Glutamatergic neuron (in vitro differentiated cells): ENCODE results near the gene AMMECR1. TPM values are rescaled to one million over a fixed set of nuclear protein-coding genes. Genes with fewer than 3 reads are reported as not detected.

Experiments
- DNase-seq: peaks from one replicate; pipeline ENCODE4 v3.0.0; 2022
- H3K27ac Mint-ChIP-seq: one replicate; pipeline ENCODE4 v1.8.0; 2020; ENCODE audit warnings: mild to moderate bottlenecking, mixed read lengths, inconsistent platforms; ENCODE audit not compliant: unreplicated experiment
- H3K27me3 Mint-ChIP-seq: one replicate; pipeline ENCODE4 v1.8.0; 2020; ENCODE audit warnings: mild to moderate bottlenecking, moderate library complexity, mixed read lengths, inconsistent platforms; ENCODE audit not compliant: unreplicated experiment
- H3K36me3 Mint-ChIP-seq: one replicate; pipeline ENCODE4 v1.8.0; 2020; ENCODE audit warnings: mild to moderate bottlenecking, mixed read lengths, inconsistent platforms; ENCODE audit not compliant: unreplicated experiment
- H3K4me1 Mint-ChIP-seq: one replicate; pipeline ENCODE4 v1.8.0; 2020; ENCODE audit warnings: mild to moderate bottlenecking, low read depth, mixed read lengths, inconsistent platforms; ENCODE audit not compliant: unreplicated experiment
- H3K4me3 Mint-ChIP-seq: one replicate; pipeline ENCODE4 v1.8.0; 2020; ENCODE audit warnings: mild to moderate bottlenecking, mixed read lengths, inconsistent platforms; ENCODE audit not compliant: unreplicated experiment
- H3K9me3 Mint-ChIP-seq: one replicate; pipeline ENCODE4 v1.8.0; 2020; ENCODE audit warnings: mild to moderate bottlenecking, moderate library complexity, mixed read lengths, inconsistent platforms; ENCODE audit not compliant: unreplicated experiment
- total RNA-seq: library from RNA; stranded (reverse); fragmentation: NEBNext Ultra II Directional; extraction: Animal tissue kit (Norgen Biotek cat#: 25700); gene quantifications from one replicate; pipeline ENCODE4 v1.2.1, GENCODE V29; 2021; ENCODE audit not compliant: unreplicated experiment
- TF ChIP-seq, protein P1 (sequence below): fragments of 200-600 bp; sonication (generic); IDR thresholded peaks from one replicate; pipeline ENCODE4 v1.5.0; 2021; ENCODE audit not compliant: partially characterized antibody, unreplicated experiment

Gene AMMECR1
- total RNA-seq, 1 donor from 2014 or later, result 2.3 TPM

DNA sequence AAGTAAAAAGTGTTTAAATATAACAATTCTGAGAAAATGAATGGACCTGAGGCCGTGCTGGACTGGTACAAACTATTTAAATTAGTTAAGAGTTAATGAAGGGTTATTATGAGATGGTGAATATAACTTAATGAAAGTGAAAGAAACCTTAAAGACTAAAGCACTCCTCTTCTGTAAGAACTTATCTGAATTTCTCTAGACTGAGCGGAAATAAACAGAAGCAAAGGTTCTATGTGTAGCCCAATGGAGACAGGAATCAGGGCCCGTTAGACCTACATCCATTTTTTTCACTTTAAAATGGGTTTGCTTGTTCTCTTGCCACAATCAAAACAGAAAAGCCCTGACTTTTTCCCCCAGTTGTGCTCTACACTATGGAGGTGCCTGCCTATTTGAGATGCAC, 14.9 kb downstream of the AMMECR1 start:
- Mint-ChIP-seq H3K36me3 (no peaks in the 10 kb centered on the region), H3K9me3 (no peaks in the 10 kb centered on the region), H3K4me1 (no peaks in the 10 kb centered on the region), H3K27ac (no peak overlapping the region), H3K27me3 (no peaks in the 10 kb centered on the region), H3K4me3 (no peak overlapping the region)
- no peak for DNase-seq
- TF ChIP-seq, protein P1, sequence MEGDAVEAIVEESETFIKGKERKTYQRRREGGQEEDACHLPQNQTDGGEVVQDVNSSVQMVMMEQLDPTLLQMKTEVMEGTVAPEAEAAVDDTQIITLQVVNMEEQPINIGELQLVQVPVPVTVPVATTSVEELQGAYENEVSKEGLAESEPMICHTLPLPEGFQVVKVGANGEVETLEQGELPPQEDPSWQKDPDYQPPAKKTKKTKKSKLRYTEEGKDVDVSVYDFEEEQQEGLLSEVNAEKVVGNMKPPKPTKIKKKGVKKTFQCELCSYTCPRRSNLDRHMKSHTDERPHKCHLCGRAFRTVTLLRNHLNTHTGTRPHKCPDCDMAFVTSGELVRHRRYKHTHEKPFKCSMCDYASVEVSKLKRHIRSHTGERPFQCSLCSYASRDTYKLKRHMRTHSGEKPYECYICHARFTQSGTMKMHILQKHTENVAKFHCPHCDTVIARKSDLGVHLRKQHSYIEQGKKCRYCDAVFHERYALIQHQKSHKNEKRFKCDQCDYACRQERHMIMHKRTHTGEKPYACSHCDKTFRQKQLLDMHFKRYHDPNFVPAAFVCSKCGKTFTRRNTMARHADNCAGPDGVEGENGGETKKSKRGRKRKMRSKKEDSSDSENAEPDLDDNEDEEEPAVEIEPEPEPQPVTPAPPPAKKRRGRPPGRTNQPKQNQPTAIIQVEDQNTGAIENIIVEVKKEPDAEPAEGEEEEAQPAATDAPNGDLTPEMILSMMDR, result no peak

DNA sequence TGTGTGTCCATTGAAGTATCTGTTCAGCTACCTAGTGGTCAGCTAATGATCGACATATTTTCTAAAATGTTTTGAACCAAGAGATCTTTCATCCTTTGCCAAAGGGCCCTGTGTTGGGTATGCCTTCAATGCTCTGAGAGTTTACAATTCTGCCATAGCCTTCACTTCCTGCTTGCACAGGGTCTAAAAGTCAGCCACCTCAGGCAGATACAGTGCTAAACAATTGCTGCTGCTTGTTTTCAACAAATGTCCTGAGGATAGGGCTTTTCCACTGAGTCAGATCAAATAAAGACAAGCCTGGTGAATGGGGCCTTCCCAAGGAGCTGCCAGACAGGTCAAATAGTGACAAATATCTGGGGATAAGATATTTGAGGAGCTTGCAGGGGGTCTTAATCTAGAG, 16.7 kb downstream of the AMMECR1 start:
- Mint-ChIP-seq H3K27ac (no peak overlapping the region), H3K36me3 (no peaks in the 10 kb centered on the region), H3K4me1 (no peaks in the 10 kb centered on the region), H3K4me3 (no peak overlapping the region), H3K9me3 (peaks cover 3% of the 10 kb centered on the region), H3K27me3 (no peaks in the 10 kb centered on the region)
- TF ChIP-seq, protein P1, result no peak
- DNase-seq, result no peak

GRCh38 chrX:110294087-110294486, 23.8 kb downstream of the AMMECR1 start:
- H3K4me1 Mint-ChIP-seq, result no peaks in the 10 kb centered on the region
- no peaks in the 10 kb centered on the region for H3K27me3 Mint-ChIP-seq
- no peak overlapping the region for H3K4me3 Mint-ChIP-seq
- H3K9me3 Mint-ChIP-seq, result peaks cover 3% of the 10 kb centered on the region
- no peak for DNase-seq
- no peaks in the 10 kb centered on the region for H3K36me3 Mint-ChIP-seq
- H3K27ac Mint-ChIP-seq, result no peak overlapping the region
- TF ChIP-seq, protein P1, result no peak

DNA sequence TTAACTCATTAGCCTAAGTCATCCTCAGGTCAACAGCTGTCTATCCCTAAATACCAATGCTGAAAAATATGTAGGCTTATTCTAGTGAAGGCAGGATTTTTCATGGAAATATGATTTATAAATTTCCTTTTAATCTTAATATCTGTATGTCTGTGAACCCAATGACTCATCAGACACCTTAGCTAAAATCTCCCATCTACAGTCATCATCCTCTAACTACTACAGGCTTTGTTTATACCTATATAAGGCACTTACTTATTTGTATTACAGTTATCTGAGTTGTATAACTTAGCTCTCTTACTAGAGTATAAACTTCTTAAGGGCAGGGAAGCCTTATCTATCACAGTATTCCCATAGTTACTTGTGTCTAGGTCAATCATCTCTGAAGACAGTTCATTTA, 24.2 kb downstream of the AMMECR1 start:
- Mint-ChIP-seq H3K4me3 (no peak overlapping the region), H3K9me3 (peaks cover 3% of the 10 kb centered on the region), H3K4me1 (no peaks in the 10 kb centered on the region), H3K27me3 (no peaks in the 10 kb centered on the region), H3K36me3 (no peaks in the 10 kb centered on the region), H3K27ac (no peak overlapping the region)
- no peak for DNase-seq
- TF ChIP-seq, protein P1, result no peak

DNA sequence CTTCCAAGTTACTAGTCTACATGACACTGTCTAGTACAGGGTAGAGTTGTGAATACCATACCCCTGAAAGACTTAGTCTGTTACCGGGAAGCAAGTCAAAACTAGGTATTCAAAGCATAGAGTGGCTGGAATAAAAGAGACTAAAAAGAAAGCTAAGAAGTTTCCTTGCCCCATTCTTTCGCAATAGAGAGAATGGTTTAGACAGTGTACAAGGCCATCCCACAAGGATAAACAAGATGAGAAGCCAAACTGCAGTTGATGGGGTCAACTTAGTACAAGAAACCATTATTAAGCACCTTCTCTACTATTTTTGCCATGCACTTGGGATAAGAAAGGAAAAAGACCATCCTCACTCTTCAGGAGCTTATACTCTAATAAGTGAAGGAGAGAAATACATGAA, 30.3 kb downstream of the AMMECR1 start:
- Mint-ChIP-seq H3K27me3 (no peaks in the 10 kb centered on the region), H3K36me3 (no peaks in the 10 kb centered on the region), H3K9me3 (no peaks in the 10 kb centered on the region), H3K27ac (no peak overlapping the region), H3K4me3 (no peak overlapping the region), H3K4me1 (no peaks in the 10 kb centered on the region)
- TF ChIP-seq, protein P1, result no peak
- DNase-seq, result no peak
